Fibroblast of lung (primary cell): ENCODE results near the gene HBE1. TPM values are rescaled to one million over a fixed set of nuclear protein-coding genes. Genes with fewer than 3 reads are reported as not detected.
A peak's percentile ranks its signal among the peaks of the same experiment; 100 is the strongest.

Experiments used
- DNase-seq, 2 donors: peaks; one replicate each; pipeline versions ENCODE4 v3.0.0 to v3.0.0-alpha.2; 2010; ENCODE audit warnings: low read depth in 2 of 2
- H2AFZ ChIP-seq: 2 replicates; pipeline ENCODE4 v1.5.1; 2012; ENCODE audit warnings: low read length, control low read depth, inconsistent platforms
- H3K27ac ChIP-seq: 2 replicates; pipeline ENCODE4 v1.5.1; 2011; ENCODE audit warnings: low read length, control low read depth; ENCODE audit not compliant: insufficient read depth
- H3K27me3 ChIP-seq: 2 replicates; pipeline ENCODE4 v1.5.1; 2011; ENCODE audit warnings: mild to moderate bottlenecking, low read length; ENCODE audit not compliant: control insufficient read depth, insufficient read depth
- H3K36me3 ChIP-seq: 2 replicates; pipeline ENCODE4 v1.5.1; 2011; ENCODE audit warnings: low read length; ENCODE audit not compliant: control insufficient read depth, insufficient read depth
- H3K4me1 ChIP-seq: 2 replicates; pipeline ENCODE4 v1.5.1; 2011; ENCODE audit warnings: low read length; ENCODE audit not compliant: control insufficient read depth, insufficient read depth; ENCODE audit errors: extremely low read depth
- H3K4me2 ChIP-seq: 2 replicates; pipeline ENCODE4 v1.5.1; 2011; ENCODE audit warnings: low read length, control low read depth; ENCODE audit not compliant: insufficient read depth; ENCODE audit errors: extremely low read depth
- H3K4me3 ChIP-seq, 4 experiments: fragments of 200-600 bp in 1 of 4; sonication (generic) in 1 of 4; replicated peaks in 1 of 4; 2 replicates each; pipeline ENCODE4 v1.5.1; 2011 to 2016; ENCODE audit warnings: low read length in 4 of 4, low read depth in 3 of 4, mild to moderate bottlenecking in 3 of 4, control low read depth in 2 of 4, inconsistent platforms in 1 of 4, mixed read lengths in 1 of 4; ENCODE audit not compliant: insufficient read depth in 1 of 4; ENCODE audit errors: control extremely low read depth in 1 of 4
- H3K79me2 ChIP-seq: 2 replicates; pipeline ENCODE4 v1.5.1; 2012; ENCODE audit warnings: mild to moderate bottlenecking, low read length, inconsistent platforms; ENCODE audit not compliant: control insufficient read depth, insufficient read depth
- H3K9ac ChIP-seq: 2 replicates; pipeline ENCODE4 v1.5.1; 2011; ENCODE audit warnings: mild to moderate bottlenecking, low read length, control low read depth; ENCODE audit not compliant: insufficient read depth
- H3K9me3 ChIP-seq: 2 replicates; pipeline ENCODE4 v1.5.1; 2012; ENCODE audit warnings: low read depth, low read length; ENCODE audit not compliant: control insufficient read depth, insufficient read depth
- H4K20me1 ChIP-seq: 2 replicates; pipeline ENCODE4 v1.5.1; 2011; ENCODE audit warnings: low read length; ENCODE audit not compliant: control insufficient read depth, insufficient read depth; ENCODE audit errors: extremely low read depth
- EZH2 ChIP-seq: IDR thresholded peaks from 2 replicates; pipeline ENCODE4 v1.5.1; 2012; ENCODE audit warnings: low read length, control low read depth, mild to moderate bottlenecking; ENCODE audit errors: missing control alignments
- polyA plus RNA-seq, 2 donors: library from polyadenylated mRNA; depleted of rRNA in 1 of 2; stranded (reverse) in 1 of 2; unstranded in 1 of 2; fragments of >200 nt; gene quantifications; 2 replicates each; pipeline ENCODE4 v1.2.1, GENCODE V29; 2011 to 2012; ENCODE audit warnings: missing spikeins in 1 of 2
- total RNA-seq: library from RNA; depleted of rRNA; stranded (reverse); fragments of >200 nt; gene quantifications from 2 replicates; pipeline ENCODE4 v1.2.1, GENCODE V29; 2014
- TF ChIP-seq, protein P1 (sequence below), 2 donors: IDR thresholded peaks in 1 of 2; conservative IDR thresholded peaks in 1 of 2; 1 replicate in 1 of 2; 2 replicates in 1 of 2; pipeline ENCODE4 v1.5.1; 2011 to 2012; ENCODE audit warnings: low read length in 2 of 2, control low read depth in 1 of 2, inconsistent platforms in 1 of 2, low read depth in 1 of 2, mild to moderate bottlenecking in 1 of 2

HBE1 gene
- total and polyA plus RNA-seq, 2 donors (not counting 1 experiment from before 2014, with no cell fraction given) = 0.33 to 3.1 TPM

GRCh38 chr11:5225480-5225871 is 44.3 kb downstream of the HBE1 start:
- Histone ChIP-seq H4K20me1 (no peaks in the 10 kb centered on the region), H3K79me2 (no peaks in the 10 kb centered on the region), H3K4me1 (no peaks in the 10 kb centered on the region), H3K4me3 (no peak overlapping the region), H3K27ac (no peak overlapping the region), H2AFZ (no peak overlapping the region), H3K9me3 (no peaks in the 10 kb centered on the region), H3K27me3 (no peaks in the 10 kb centered on the region), H3K4me2 (no peak overlapping the region), H3K36me3 (no peaks in the 10 kb centered on the region), H3K9ac (no peak overlapping the region)
- DNase-seq = no peak
- TF ChIP-seq, protein P1, sequence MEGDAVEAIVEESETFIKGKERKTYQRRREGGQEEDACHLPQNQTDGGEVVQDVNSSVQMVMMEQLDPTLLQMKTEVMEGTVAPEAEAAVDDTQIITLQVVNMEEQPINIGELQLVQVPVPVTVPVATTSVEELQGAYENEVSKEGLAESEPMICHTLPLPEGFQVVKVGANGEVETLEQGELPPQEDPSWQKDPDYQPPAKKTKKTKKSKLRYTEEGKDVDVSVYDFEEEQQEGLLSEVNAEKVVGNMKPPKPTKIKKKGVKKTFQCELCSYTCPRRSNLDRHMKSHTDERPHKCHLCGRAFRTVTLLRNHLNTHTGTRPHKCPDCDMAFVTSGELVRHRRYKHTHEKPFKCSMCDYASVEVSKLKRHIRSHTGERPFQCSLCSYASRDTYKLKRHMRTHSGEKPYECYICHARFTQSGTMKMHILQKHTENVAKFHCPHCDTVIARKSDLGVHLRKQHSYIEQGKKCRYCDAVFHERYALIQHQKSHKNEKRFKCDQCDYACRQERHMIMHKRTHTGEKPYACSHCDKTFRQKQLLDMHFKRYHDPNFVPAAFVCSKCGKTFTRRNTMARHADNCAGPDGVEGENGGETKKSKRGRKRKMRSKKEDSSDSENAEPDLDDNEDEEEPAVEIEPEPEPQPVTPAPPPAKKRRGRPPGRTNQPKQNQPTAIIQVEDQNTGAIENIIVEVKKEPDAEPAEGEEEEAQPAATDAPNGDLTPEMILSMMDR (conservative IDR thresholded peaks at IDR 0.05 in 1 of 2, IDR thresholded peaks at IDR 0.05 in 1 of 2; ENCODE audit: low read depth in 1 of 2, low read length in 2 of 2) = no peak
- no peak for TF ChIP-seq EZH2

GRCh38 chr11:5224538-5225479 is 44.9 kb downstream of the HBE1 start:
- no peaks in the 10 kb centered on the region for H3K9me3 ChIP-seq
- H3K27ac ChIP-seq = no peak overlapping the region
- DNase-seq = no peak
- no peak overlapping the region for H3K9ac ChIP-seq
- no peaks in the 10 kb centered on the region for H3K4me1 ChIP-seq
- peak overlapping the region; percentile 17 for H2AFZ ChIP-seq
- no peaks in the 10 kb centered on the region for H3K79me2 ChIP-seq
- H3K36me3 ChIP-seq = no peaks in the 10 kb centered on the region
- no peak overlapping the region for H3K4me2 ChIP-seq
- TF ChIP-seq EZH2 = no peak
- TF ChIP-seq, protein P1 (conservative IDR thresholded peaks at IDR 0.05 in 1 of 2, IDR thresholded peaks at IDR 0.05 in 1 of 2; ENCODE audit: low read depth in 1 of 2, low read length in 2 of 2) = no peak
- no peaks in the 10 kb centered on the region for H3K27me3 ChIP-seq
- no peaks in the 10 kb centered on the region for H4K20me1 ChIP-seq
- no peak overlapping the region for H3K4me3 ChIP-seq

- Histone ChIP-seq H2AFZ (no peak overlapping the region), H3K27ac (no peak overlapping the region), H3K9ac (no peak overlapping the region), H3K4me3 (no peak overlapping the region), H3K4me1 (no peaks in the 10 kb centered on the region), H3K9me3 (no peaks in the 10 kb centered on the region), H3K79me2 (no peaks in the 10 kb centered on the region), H3K36me3 (no peaks in the 10 kb centered on the region), H4K20me1 (no peaks in the 10 kb centered on the region), H3K27me3 (no peaks in the 10 kb centered on the region), H3K4me2 (no peak overlapping the region)
- DNase-seq = no peak
- TF ChIP-seq, protein P1 (conservative IDR thresholded peaks at IDR 0.05 in 1 of 2, IDR thresholded peaks at IDR 0.05 in 1 of 2; ENCODE audit: low read depth in 1 of 2, low read length in 2 of 2) = no peak
- TF ChIP-seq EZH2 = no peak
Observed at GRCh38 chr11:5223686-5224085, 46.1 kb downstream of the HBE1 start.
